ENCODE data around the gene G2E3. TPM values are rescaled to one million over a fixed set of nuclear protein-coding genes. Genes with fewer than 3 reads are reported as not detected.
"Not testable (repeated sequence)": the region's sequence is repeated elsewhere in the genome, so short reads cannot be mapped to it uniquely, and the experiment has no call there.

G2E3 gene
- total RNA-seq, 1 experiment from 2014 or later = 3.7 TPM

DNA sequence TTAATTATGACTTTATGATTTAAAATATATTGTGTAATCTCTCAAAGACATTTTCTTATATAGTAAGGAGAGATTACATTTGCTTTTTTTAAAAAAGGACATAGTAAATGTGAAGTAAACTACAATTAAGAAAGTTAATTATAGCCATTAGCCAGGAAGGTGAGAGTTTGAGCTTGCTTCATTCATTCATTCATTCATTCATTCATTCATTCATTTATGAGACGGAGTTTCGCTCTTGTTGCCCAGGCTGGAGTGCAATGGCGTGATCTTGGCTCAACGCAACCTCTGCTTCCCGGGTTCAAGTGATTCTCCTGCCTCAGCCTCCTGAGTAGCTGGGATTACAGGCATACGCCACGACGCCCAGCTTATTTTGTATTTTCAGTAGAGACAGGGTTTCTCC lies 45.7 kb downstream of the G2E3 start:
- DNase-seq (ENCODE audit: low spot score) = not testable (repeated sequence)

GRCh38 chr14:30607156-30607780 lies 48.3 kb downstream of the G2E3 start:
- no peak for DNase-seq (ENCODE audit: low spot score)

DNA sequence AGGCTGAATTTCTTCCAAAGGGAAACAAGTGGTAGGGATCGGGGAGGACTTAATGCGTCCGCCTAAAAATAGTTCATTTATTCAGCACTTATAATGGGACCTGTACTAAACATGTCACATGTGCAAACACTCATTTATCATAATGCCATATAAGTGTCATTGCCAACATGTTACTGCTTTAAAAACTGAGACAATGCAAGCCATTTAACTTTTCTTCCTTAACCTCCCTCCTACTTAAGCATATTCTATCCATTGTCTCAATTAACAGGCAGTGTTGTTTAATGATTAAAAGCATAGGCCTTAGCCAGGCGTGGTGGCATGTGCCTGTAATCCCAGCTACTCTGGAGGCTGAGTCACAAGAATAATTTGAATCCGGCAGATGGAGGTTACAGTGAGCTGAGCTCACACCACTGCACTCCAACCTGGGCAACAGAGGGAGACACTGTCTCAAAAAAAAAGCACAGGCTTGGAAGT lies 49.6 kb downstream of the G2E3 start:
- DNase-seq (ENCODE audit: low spot score) = no peak

DNA sequence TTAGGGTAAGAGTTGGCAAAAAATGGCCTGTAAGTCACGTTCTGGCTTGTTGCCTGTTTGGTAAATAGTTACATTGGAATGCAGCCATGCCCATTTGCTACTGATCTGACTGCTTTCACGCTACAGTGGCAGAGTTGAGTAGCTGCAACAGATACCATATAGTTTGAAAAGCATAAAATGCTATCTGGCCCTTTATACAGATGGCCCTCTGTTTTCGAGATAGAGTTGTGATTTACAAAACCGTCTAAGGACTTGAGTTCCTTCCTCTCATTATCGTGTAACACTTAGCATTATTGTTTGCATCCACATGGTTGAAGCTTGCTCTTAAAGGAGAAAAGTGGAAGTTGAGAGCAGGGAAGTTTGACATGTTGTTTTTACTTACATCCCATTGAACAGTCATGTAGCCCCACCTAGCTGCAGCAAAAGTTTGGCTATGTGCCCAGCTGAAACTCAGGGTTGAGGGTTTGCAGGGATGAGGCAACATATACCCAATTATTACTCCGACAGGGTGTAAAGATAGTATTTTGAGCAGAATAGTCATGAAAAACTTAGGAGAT lies 51.9 kb downstream of the G2E3 start:
- DNase-seq (ENCODE audit: low spot score) = peak; percentile 33

- no peak for DNase-seq (ENCODE audit: low spot score)
Measured at GRCh38 chr14:30614155-30614554, 55.2 kb downstream of the G2E3 start.

DNA sequence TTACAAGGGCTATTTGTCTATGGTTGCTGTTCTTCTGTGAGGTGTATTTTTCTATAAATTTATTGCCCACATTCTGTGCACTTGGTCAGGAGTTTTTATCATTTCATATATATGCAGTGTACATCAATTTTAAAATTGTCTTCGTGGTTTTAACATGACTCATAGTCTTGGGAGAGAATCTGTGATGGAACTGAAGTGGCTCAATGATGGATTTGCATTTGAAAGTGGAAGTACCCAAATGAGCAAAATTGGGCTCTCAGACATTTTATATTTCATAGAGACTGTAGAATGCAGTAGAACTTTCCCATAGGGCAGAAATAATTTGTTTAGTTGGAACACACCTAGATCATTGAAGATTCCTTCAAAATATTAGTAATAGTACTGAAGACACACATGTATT lies 61.2 kb downstream of the G2E3 start:
- DNase-seq (ENCODE audit: low spot score) = no peak

- peak; percentile 42 for DNase-seq (ENCODE audit: low spot score)
Measured at GRCh38 chr14:30621354-30621939, 62.5 kb downstream of the G2E3 start.

GRCh38 chr14:30621940-30622830 lies 63.2 kb downstream of the G2E3 start, which contains the start of gene SCFD1:
Gene SCFD1, plus strand, starts transcription at chr14:30622319. Its CDS starts 20 bp downstream, at chr14:30622339.
- DNase-seq (ENCODE audit: low spot score) = peak; percentile 89

- DNase-seq (ENCODE audit: low spot score) = no peak
Measured at GRCh38 chr14:30623412-30624131, 64.6 kb downstream of the G2E3 start.

- DNase-seq (ENCODE audit: low spot score) = no peak
Measured at GRCh38 chr14:30624132-30624423, 65.1 kb downstream of the G2E3 start.

DNA sequence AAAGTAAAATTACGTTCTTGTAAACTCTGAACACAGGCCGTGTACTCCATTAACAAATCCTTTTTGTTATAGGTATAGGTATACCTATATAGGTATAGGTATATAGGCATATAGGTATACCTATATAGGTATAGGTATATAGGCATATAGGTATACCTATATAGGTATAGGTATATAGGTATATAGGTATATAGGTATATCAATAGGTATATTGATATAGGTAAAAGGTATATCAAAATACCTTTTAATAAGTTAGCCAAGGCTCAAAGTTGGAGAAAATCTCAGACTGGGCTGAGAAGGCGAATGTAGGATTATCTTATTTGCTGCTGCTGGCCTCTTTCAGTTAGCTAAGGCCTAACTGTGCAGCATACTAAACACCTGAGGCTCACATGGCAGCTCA lies 66.6 kb downstream of the G2E3 start:
- DNase-seq (ENCODE audit: low spot score) = no peak

GRCh38 chr14:30629432-30629831 lies 70.5 kb downstream of the G2E3 start:
- not testable (repeated sequence) for DNase-seq (ENCODE audit: low spot score)

- DNase-seq (ENCODE audit: low spot score) = no peak
Measured at GRCh38 chr14:30630248-30630647, 71.3 kb downstream of the G2E3 start.

DNA sequence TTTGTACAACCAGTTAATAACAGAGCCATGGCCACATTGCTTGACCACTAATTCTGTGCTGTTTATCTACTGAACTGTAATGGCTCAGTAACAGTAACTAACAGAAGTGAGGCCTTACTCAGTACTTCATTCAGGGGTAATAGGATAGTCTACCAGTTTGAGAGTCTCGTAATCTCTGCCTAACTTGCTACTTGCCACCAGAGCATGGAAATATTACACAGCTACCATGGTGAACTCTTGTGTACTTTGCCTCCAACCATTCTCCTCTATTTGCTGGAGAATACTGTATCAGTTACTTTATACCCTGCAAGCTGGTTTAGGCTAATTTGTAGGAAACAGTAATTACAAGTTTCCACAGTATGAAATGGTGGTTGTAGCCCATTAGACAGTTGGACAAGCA lies 73.8 kb downstream of the G2E3 start:
- DNase-seq (ENCODE audit: low spot score) = no peak

DNA sequence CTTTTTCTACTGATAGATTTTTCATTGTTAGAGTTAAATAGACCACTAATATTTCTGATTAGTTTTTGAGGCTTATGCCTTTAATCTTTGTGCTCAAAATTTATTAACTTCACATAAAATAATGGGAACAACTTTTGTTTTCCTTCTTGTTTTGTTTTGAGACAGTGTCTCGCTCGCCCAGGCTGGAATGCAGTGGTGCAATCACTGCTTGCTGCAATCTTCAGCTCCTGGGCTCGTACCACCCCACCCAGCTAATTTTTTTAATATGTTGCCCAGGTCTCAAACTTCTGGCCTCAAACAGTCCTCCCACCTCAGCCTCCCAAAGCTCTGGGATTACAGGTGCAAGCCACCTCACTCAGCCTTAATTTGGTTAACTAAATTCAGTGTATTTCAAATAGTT lies 80.0 kb downstream of the G2E3 start:
- DNase-seq (ENCODE audit: low spot score) = no peak

GRCh38 chr14:30641207-30641606 lies 82.2 kb downstream of the G2E3 start:
- no peak for DNase-seq (ENCODE audit: low spot score)

- not testable (repeated sequence) for DNase-seq (ENCODE audit: low spot score)
Measured at GRCh38 chr14:30644462-30644861, 85.5 kb downstream of the G2E3 start.

- DNase-seq (ENCODE audit: low spot score) = no peak
Measured at GRCh38 chr14:30645600-30645999, 86.6 kb downstream of the G2E3 start.

DNA sequence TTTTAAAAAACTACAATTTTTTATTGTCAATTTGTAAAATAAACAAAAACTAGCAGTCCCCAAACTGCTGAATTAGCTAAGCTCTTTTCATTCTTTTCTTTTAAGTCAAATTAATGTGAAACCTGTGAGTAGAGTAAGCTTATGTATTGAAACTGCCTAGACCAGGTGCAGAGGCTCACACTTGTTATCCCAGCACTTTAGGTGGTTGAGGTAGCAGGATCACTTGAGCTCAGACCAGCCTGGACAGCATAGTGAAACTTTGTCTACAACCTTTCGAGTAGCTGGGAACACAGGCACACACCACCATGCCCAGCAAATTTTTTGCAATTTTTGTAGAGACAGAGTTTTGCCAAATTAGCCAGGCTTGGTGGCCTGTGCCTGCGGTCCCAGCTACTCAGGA lies 89.5 kb downstream of the G2E3 start:
- DNase-seq (ENCODE audit: low spot score) = no peak

DNA sequence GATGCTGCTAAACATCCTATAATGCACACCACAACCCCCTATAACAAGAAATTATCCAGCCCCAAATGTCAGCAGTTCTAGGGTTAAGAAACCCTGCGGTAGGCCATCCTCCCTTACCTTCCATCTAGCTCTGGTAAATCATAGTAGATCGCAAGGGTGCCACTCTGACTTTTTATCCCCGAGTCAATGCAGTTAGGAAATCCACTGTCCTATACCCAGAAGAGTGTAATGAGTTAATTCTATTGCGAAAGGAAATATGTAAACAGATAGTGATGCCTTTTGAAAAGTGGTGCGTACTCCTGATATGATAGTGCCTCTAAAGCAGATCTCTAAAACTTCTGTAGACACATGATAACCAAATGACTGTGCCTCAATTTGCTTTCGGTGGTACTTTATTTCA lies 93.0 kb downstream of the G2E3 start:
- no peak for DNase-seq (ENCODE audit: low spot score)

GRCh38 chr14:30655124-30655523 lies 96.2 kb downstream of the G2E3 start:
- DNase-seq (ENCODE audit: low spot score) = no peak

DNA sequence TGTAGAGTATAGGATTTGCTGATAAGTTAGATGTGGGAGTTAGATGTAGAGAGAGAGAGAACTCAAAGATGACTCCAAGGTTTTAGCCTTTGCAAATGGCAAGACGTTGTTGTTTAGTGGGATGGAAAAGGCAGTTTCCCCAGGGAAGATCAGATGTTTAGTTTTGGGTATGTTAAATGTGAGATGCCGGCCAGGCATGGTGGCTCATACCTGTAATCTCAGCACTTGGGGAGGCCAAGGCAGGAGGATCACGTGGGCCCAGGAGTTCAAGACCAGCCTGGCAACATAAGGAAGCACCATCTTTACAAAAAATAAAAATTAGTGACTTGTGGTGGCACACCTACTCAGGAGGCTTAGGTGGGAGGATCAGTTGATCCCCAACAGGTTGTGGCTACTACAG lies 96.7 kb downstream of the G2E3 start:
- DNase-seq (ENCODE audit: low spot score) = no peak
